GM12873 (cell line): ENCODE measurements around the gene LMX1A.

Experiments
- CTCF ChIP-seq: IDR thresholded peaks from 2 replicates; pipeline ENCODE4 v1.5.1; 2012; ENCODE audit warnings: low read depth, mild to moderate bottlenecking, moderate library complexity, low read length, control low read depth; ENCODE audit not compliant: insufficient read depth; ENCODE audit errors: missing control alignments

LMX1A gene

DNA sequence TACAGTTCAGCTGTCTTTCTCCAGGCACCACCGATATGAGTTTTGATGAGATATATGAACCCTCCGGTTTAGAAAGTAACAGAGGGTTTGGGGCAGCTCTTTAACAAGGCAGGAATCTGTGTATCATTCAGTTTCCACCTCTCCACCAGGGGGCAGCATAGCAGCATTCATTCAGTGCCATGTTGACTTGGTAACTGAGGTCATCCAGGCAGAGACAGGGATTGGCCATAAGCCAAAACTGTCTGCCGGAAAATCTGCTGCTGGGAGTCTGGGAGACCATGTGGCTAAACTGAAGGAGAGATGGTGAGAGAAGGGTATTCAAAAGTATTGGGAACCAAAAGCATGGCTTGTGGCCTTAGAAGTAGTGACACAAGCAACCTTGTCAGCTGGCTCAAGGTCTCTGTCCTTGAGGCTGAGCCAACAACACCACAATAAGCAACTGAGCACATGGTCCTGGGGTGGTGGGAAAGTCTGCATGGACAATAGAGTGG lies 98.5 kb downstream of the LMX1A start:
- TF ChIP-seq CTCF = peak; percentile 85

GRCh38 chr1:165254896-165255625 lies 101.5 kb downstream of the LMX1A start:
- TF ChIP-seq CTCF = no peak

GRCh38 chr1:165254376-165254775 lies 102.1 kb downstream of the LMX1A start:
- no peak for TF ChIP-seq CTCF

DNA sequence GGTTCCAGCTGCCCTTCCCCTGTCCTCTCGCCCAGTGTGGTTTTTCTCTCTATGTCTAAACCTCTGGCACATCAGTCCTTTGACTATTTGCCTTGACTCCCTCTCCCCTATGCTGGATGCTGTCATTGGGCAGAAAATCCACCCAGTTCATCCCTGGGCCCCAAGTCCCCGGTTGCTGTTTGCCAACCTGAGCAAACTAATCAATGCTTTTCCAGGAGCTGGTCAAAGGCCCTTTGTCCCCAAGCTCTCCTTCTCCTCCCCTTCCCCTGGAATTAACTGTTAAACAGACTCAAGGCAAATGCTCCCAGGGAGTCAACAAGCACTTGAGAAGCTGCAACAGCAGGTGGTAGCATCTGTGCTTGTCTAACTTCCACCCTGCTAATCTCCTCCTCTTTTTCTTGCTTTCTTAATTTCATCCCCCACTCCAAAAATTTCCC lies 102.7 kb downstream of the LMX1A start:
- TF ChIP-seq CTCF = no peak

DNA sequence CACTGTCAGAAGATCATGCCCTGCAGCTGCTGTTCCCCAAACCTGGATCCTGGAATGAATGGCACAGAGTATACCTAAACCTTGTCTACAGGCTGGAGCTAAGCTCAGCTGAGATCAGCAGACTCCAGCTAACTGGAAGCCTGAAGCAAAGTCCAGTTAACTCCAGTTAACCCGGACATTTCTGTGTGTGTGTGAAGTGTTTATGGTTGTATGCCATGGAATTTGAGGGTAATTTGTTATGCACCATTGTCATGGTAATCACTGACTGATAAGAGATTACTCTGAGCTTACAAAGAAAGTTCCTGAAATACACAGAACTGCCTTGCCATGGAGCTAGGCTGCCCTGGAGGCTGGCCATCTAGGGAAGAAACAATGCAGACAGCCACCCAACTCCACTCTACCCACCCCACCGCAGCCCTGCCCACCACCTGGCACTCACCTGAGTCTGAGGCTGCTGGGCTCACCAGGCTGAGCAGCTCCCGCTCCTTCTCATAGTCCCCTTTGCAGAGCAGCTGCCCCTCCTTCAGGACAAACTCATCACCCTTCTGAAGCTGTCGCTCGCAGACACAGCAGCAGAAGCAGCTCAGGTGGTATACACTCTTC lies 107.4 kb downstream of the LMX1A start:
- no peak for TF ChIP-seq CTCF

DNA sequence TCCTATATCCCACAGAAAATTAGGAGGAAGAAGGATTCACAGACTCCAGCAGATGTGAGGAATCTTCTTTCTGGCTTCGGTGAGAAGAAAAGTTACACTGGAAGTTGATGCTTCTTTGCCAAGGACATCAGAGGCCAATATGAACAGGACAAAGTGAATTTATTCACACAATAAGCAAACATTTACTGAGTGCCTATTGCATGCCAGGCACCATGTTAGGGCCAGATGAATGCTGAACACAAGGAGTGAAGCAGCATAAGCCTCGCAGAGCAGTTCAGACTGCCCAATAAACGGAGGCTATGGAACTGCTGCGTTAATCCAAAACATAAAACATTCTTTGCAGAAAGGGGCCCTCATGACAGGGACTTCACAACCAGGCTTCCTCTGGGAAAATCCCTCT lies 114.6 kb downstream of the LMX1A start:
- no peak for TF ChIP-seq CTCF

DNA sequence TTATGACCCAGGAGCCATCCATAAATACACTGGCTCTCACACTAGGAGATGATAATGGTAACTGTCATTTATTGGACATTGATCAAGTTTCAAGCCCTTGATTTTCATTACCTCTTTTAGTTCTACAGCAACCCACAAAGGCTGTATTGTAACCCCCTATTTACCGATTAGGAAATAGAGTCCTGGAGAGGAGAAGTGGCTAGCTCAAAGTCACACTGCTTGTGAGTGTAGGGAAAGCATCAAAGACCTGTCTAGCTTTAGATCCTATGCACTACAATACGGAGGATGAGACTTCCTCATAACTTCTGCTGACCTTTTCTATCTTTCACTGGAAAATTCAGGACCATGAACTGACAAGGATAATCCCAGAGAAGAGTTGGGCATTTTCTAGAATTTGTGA lies 115.2 kb downstream of the LMX1A start:
- TF ChIP-seq CTCF = no peak
